ENCODE data around the gene PPP2R2D.

- TF ChIP-seq POLR2A (IDR thresholded peaks at IDR 0.05; ENCODE audit: low read length) (no peak), GATA1 (IDR thresholded peaks at IDR 0.05; ENCODE audit: low read depth, low read length) (no peak)
Observed at GRCh38 chr10:131955591-131956340, 55.0 kb downstream of the PPP2R2D start.
